Esophagus (tissue), 2 donors: ENCODE measurements around the gene SDHB. TPM values are rescaled to one million over a fixed set of nuclear protein-coding genes. Genes with fewer than 3 reads are reported as not detected.

ENCODE experiments used
- H3K27ac ChIP-seq, 2 donors: one replicate each; pipeline ENCODE4 v1.5.1; 2013; ENCODE audit warnings: low read depth in 2 of 2, mild to moderate bottlenecking in 2 of 2, inconsistent platforms in 1 of 2, low read length in 1 of 2, moderate library complexity in 1 of 2
- H3K27me3 ChIP-seq, 2 donors: one replicate each; pipeline ENCODE4 v1.6.1; 2013; ENCODE audit warnings: low read length in 2 of 2, control low read depth in 1 of 2, mild to moderate bottlenecking in 1 of 2; ENCODE audit not compliant: insufficient read depth in 2 of 2, control insufficient read depth in 1 of 2
- H3K36me3 ChIP-seq, 2 donors: one replicate each; pipeline ENCODE4 v1.6.1; 2013; ENCODE audit warnings: low read length in 1 of 2; ENCODE audit not compliant: control insufficient read depth in 2 of 2, insufficient read depth in 2 of 2
- H3K4me1 ChIP-seq, 2 donors: one replicate each; pipeline ENCODE4 v1.6.1; 2013; ENCODE audit warnings: low read length in 1 of 2; ENCODE audit not compliant: control insufficient read depth in 2 of 2, insufficient read depth in 2 of 2
- H3K4me3 ChIP-seq, 2 donors: one replicate each; pipeline ENCODE4 v1.5.1; 2013; ENCODE audit warnings: low read length in 2 of 2, mild to moderate bottlenecking in 2 of 2, low read depth in 1 of 2, moderate library complexity in 1 of 2
- H3K9me3 ChIP-seq, 2 donors: one replicate each; pipeline ENCODE4 v1.6.1; 2013; ENCODE audit warnings: mild to moderate bottlenecking in 2 of 2, low read depth in 1 of 2, low read length in 1 of 2, moderate library complexity in 1 of 2; ENCODE audit not compliant: control insufficient read depth in 2 of 2, insufficient read depth in 1 of 2
- WGBS, 2 donors: extraction: QIAGEN DNeasy Blood & Tissue Kit; methylation state at CpG; one replicate each; pipeline ENCODE4 v1.1.7; 2013; 5-methylcytosine and 5-hydroxymethylcytosine counted together
- polyA plus RNA-seq, 2 donors: library from polyadenylated mRNA; stranded (reverse); fragments of 200-250 nt; gene quantifications; one replicate each; pipeline ENCODE4 v1.2.3, GENCODE V29; 2013
- donor health status: healthy with polysubstance abuse.
- donor health status: Bipolar disorder and iron deficiency.

Gene SDHB
- polyA plus RNA-seq, 2 donors = 36.5 to 102 TPM

DNA sequence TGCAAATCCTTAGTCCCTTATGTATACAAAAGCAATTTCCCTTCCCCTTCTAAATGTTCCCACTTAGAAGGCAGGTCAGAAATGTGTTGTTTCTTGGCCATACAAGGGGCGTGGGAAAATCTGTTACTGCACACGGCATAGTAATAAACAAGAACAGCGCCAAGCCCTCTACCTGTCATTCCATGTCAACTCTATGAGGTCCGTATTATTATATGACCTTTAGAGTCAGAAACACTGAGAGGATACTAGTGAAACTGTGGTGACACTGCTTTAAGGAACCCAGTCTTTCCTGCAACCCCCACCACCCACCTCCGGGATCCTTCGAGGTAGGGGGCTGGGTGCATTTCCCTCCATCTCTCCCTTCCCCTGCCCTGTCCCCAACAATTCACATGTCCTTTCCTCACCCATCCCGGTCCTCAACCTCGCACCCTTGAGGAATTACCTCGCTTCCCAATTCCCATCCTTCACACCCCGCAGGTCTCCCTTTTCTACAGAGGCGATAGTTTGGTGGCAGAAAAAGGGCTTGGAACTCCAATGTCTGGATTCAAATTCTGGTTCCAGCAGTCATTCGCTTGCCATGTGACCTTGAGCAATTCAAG, 647 bp downstream of the SDHB start:
- no peaks in the 10 kb centered on the region for H3K9me3 ChIP-seq
- H3K4me3 ChIP-seq = peak overlapping the region; percentile 90 to 92
- no peaks in the 10 kb centered on the region for H3K27me3 ChIP-seq
- 4 to 5% methylated on average over 12 of the region's 12 CpGs for WGBS, 2 donors
- H3K4me1 ChIP-seq = peaks cover 0 to 4% of the 10 kb centered on the region in 2 donors
- H3K36me3 ChIP-seq = peaks cover 0 to 2% of the 10 kb centered on the region in 2 donors
- H3K27ac ChIP-seq = peak overlapping the region; percentile 90 to 98

DNA sequence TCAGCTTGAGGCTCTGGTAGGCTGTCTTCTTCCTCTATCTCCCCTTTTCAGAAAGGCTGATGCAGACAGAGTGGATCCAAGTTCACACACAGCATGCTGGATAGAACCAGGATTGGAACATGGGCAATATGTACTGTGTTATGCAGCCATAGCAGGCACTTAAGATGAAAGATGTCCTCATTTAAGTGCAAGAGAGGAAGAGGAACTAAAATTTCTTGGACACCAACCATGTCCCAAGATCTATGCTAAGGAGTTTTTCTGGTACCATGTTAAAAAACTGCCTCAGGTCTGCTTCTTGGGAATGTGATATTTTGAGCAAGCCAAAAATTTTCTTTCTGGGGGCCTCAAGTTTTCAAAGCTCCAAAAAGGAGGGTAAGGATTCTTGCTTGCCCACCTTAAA, 1.2 kb downstream of the SDHB start:
- Histone ChIP-seq H3K4me1 (peaks cover 0 to 4% of the 10 kb centered on the region in 2 donors), H3K4me3 (peak overlapping the region in 1 of 2 donors; percentile 92), H3K27me3 (no peaks in the 10 kb centered on the region), H3K9me3 (no peaks in the 10 kb centered on the region), H3K36me3 (peaks cover 0 to 2% of the 10 kb centered on the region in 2 donors), H3K27ac (no peak overlapping the region)

DNA sequence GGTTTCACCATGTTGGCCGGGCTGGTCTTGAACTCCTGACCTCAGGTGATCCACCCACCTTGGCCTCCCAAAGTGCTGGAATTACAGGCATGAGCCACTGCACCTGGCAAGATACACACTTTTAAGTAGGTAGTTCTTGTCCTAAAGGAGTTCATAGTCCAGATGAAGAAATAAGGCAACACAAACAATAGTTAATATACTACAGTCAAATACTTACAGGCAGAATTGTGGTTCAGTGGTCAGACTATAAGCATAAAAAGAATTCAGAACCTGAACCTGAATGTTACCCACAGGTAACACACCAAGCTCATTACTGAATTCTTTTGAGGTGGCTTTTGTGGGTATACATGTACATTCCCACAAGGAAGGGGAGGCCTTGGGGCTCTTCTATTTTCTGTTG, 1.8 kb downstream of the SDHB start:
- Histone ChIP-seq H3K27me3 (no peaks in the 10 kb centered on the region), H3K4me3 (no peak overlapping the region), H3K9me3 (no peaks in the 10 kb centered on the region), H3K27ac (no peak overlapping the region), H3K36me3 (peaks cover 0 to 2% of the 10 kb centered on the region in 2 donors), H3K4me1 (peaks cover 0 to 4% of the 10 kb centered on the region in 2 donors)
- WGBS, 2 donors = 56 to 61% methylated on average over 1 of the region's 1 CpG

DNA sequence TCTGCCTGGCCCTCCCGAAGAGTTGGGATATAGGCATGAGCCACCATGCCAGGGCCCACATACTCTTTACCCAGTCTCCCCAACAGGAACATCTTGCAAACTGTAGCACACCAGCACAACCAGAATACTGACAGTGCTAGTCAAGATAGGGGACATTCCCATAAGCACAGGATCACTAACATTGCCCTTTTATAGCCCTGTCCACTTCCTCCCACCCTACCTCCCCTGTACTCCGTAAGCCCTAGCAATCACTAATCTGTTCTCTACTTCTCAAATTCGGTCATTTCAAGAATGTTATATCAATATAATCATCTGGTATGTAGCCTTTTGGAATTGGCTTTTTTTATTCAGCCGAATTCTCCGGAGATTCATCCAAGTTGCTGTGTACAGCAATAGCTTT, 5.9 kb downstream of the SDHB start:
- Histone ChIP-seq H3K27me3 (no peaks in the 10 kb centered on the region), H3K36me3 (peaks cover 0 to 6% of the 10 kb centered on the region in 2 donors), H3K9me3 (no peaks in the 10 kb centered on the region), H3K4me1 (no peaks in the 10 kb centered on the region), H3K27ac (no peak overlapping the region), H3K4me3 (no peak overlapping the region)
- WGBS, 2 donors = 85 to 92% methylated on average over 5 of the region's 5 CpGs

DNA sequence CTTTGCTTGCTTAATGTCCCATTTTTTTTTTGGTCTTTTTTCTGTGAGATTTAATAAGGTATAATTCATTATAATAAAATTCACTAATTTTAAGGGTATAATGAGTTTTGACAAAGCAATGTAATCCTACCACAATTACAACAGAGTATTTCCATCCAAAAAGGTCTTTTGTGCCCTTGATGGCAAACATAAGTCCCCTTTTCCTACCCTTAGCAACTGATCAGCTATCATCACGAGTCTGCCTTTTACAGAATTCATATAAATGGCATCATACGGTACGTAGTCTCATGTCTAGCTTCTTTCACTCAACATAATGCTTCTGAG, 7.5 kb downstream of the SDHB start:
- H3K4me3 ChIP-seq = no peak overlapping the region
- no peaks in the 10 kb centered on the region for H3K27me3 ChIP-seq
- no peaks in the 10 kb centered on the region for H3K9me3 ChIP-seq
- 50 to 58% methylated on average over 3 of the region's 3 CpGs for WGBS, 2 donors
- no peaks in the 10 kb centered on the region for H3K4me1 ChIP-seq
- H3K36me3 ChIP-seq = peaks cover 0 to 6% of the 10 kb centered on the region in 2 donors
- no peak overlapping the region for H3K27ac ChIP-seq

DNA sequence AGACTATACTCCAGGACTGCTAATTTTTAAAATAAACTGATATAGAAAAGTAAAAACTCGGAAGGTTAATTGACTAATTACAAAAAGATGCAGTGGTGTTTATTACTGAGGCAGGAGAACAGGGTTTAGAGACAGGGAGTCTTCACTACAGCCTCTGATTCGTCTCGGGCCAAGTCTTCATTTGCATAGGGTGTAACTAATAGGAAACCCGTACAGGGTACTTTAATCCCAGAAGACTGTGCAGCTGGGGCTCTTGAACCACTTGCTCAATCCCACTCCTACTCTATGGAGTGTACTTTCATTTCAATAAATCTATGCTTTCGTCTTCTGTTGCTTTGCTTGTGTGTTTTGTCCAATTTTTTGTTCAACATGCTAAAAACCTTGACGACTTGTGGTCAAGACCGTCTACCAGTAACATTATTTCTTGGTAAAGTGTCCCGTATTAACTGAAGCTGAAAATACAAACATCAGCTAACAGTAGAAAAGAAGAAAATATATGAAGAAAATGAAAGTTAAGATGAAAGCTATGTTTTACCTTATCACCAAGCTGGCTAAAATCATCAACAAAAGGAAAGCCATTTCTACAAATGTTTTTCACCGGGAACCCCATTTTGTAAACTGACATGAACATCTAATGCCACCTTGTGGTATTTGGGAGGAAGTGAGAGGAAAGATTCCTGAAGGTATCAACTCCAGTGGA, 8.0 kb downstream of the SDHB start:
- no peaks in the 10 kb centered on the region for H3K9me3 ChIP-seq
- whole genome bisulfite sequencing, 2 donors = 35 to 36% methylated on average over 9 of the region's 9 CpGs
- H3K36me3 ChIP-seq = peaks cover 0 to 6% of the 10 kb centered on the region in 2 donors
- no peak overlapping the region for H3K4me3 ChIP-seq
- no peaks in the 10 kb centered on the region for H3K27me3 ChIP-seq
- H3K27ac ChIP-seq = peak overlapping the region in 1 of 2 donors; percentile 20
- no peaks in the 10 kb centered on the region for H3K4me1 ChIP-seq

DNA sequence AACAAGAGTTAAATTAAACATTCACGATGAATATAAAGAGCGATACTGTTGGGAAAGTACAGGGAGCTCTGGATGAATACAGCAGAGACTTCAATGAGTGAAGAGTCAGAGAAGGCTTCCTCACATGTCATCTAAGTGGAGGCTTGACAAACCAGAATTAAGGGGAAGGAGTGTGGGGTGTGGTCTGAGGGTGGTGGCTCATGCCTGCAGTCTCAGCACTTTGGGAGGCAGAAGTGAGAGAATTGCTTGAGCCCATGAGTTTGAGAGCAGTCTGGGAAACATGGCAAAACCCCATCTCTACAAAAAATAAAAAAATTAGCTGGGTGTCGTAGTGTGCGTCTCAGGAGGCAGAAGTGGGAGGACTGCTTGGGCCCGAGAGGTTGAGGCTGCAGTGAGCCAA, 8.7 kb downstream of the SDHB start:
- no peaks in the 10 kb centered on the region for H3K4me1 ChIP-seq
- H3K4me3 ChIP-seq = no peak overlapping the region
- H3K27ac ChIP-seq = no peak overlapping the region
- no peaks in the 10 kb centered on the region for H3K9me3 ChIP-seq
- no peaks in the 10 kb centered on the region for H3K27me3 ChIP-seq
- peaks cover 0 to 10% of the 10 kb centered on the region in 2 donors for H3K36me3 ChIP-seq
- 74 to 77% methylated on average over 5 of the region's 5 CpGs for WGBS, 2 donors

DNA sequence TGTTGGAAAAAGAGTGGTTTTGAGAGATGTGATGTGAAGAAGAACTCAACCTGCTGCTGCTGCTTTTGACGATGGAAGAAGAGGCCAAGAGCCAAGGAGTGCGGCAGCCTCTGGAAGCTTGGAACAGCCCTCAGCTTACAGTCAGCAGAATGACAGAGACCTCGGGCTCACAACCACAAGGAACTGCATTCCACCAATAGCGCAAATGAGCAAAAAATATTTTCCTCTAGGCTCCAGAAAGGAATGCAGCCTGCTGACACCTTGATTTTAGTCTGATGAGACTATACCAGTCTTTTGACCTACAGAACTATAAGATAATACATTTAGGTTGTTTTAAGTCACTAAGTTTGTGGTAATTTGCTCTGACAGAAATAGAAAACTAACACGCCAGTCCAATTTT, 10.2 kb downstream of the SDHB start:
- H3K36me3 ChIP-seq = peaks cover 0 to 7% of the 10 kb centered on the region in 2 donors
- WGBS, 2 donors = 84 to 92% methylated on average over 5 of the region's 5 CpGs
- no peak overlapping the region for H3K4me3 ChIP-seq
- no peaks in the 10 kb centered on the region for H3K27me3 ChIP-seq
- H3K27ac ChIP-seq = no peak overlapping the region
- no peaks in the 10 kb centered on the region for H3K4me1 ChIP-seq
- no peaks in the 10 kb centered on the region for H3K9me3 ChIP-seq

DNA sequence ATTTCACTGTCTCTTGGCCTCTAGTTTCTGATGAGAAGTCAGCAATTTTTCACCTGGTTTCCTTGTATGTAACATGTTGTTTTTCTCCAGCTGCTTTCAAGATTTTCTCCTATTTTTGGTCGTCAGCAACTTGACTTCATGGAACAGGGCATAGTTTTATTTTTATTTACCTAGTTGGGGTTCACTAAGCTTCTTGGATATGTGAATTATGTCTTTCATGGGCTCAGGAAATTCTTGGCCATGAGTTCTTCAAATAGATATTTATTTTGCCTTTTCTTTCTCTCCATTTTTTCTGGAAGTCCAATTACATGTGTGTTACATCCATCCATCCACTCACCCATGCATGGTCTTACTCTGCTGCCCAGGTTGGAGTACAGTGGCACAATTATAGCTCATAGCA, 13.7 kb downstream of the SDHB start:
- no peaks in the 10 kb centered on the region for H3K27me3 ChIP-seq
- H3K4me3 ChIP-seq = no peak overlapping the region
- WGBS, 2 donors = 61 to 65% methylated on average over 1 of the region's 1 CpG
- H3K27ac ChIP-seq = no peak overlapping the region
- no peaks in the 10 kb centered on the region for H3K9me3 ChIP-seq
- H3K36me3 ChIP-seq = peaks cover 0 to 7% of the 10 kb centered on the region in 2 donors
- no peaks in the 10 kb centered on the region for H3K4me1 ChIP-seq

DNA sequence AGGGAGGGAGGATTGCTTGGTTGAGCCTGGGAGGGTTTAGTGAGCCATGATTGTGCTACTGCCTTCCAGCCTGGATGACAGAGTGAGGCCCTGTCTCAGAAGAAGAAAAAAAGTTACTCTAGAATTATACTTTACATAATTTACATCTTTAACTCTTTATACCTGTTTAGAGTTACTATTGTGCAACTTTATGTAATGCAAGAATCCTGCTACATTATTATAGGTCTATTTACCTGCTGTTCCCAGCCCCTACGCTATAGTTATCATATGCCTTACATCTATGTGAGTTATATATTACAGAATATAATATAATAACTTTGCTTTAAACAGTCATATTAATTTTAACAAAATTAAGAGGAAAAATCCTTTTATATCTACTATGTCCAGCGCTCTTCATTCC, 14.3 kb downstream of the SDHB start:
- Histone ChIP-seq H3K36me3 (peaks cover 0 to 7% of the 10 kb centered on the region in 2 donors), H3K9me3 (no peaks in the 10 kb centered on the region)
- 95 to 96% methylated on average over 2 of the region's 2 CpGs for WGBS, 2 donors

More for the DNA sequence above, 14.3 kb downstream of the SDHB start:
- no peak overlapping the region for H3K27ac ChIP-seq
- no peaks in the 10 kb centered on the region for H3K4me1 ChIP-seq
- no peaks in the 10 kb centered on the region for H3K27me3 ChIP-seq
- no peak overlapping the region for H3K4me3 ChIP-seq
